Left lung (tissue), 10 donors: Measurements from ENCODE around the gene NDRG3. TPM values are rescaled to one million over a fixed set of nuclear protein-coding genes. Genes with fewer than 3 reads are reported as not detected.
"Not testable (repeated sequence)": the region's sequence is repeated elsewhere in the genome, so short reads cannot be mapped to it uniquely, and the experiment has no call there.

Experiments used
- ATAC-seq: fragments of 200-7000 bp; cut with Tn5 transposase; one replicate; pipeline ENCODE4 v1.9.1; 2020; ENCODE audit warnings: moderate library complexity
- DNase-seq, 4 donors: peaks; one replicate each; pipeline ENCODE4 v3.0.0-alpha.2; 2013 to 2020
- H3K27ac ChIP-seq, 2 donors: fragments of 200-600 bp; sonication (generic) in 1 of 2; one replicate each; pipeline versions ENCODE4 v1.5.0 to v1.8.0; 2020 to 2021
- H3K27me3 ChIP-seq, 2 donors: fragments of 200-600 bp; sonication (generic) in 1 of 2; one replicate each; pipeline versions ENCODE4 v1.5.0 to v1.8.0; 2020 to 2021
- H3K36me3 ChIP-seq, 2 donors: fragments of 200-600 bp; sonication (generic) in 1 of 2; one replicate each; pipeline versions ENCODE4 v1.5.0 to v1.8.0; 2020 to 2021
- H3K4me1 ChIP-seq, 2 donors: fragments of 200-600 bp; one replicate each; pipeline ENCODE4 v1.8.0; 2021
- H3K4me3 ChIP-seq, 2 donors: fragments of 200-600 bp; sonication (generic) in 1 of 2; one replicate each; pipeline versions ENCODE4 v1.5.0 to v1.8.0; 2020 to 2021; ENCODE audit warnings: mild to moderate bottlenecking in 1 of 2
- H3K9me3 ChIP-seq, 2 donors: fragments of 200-600 bp; sonication (generic) in 1 of 2; one replicate each; pipeline versions ENCODE4 v1.5.0 to v1.8.0; 2020 to 2021
- CTCF ChIP-seq, 2 donors: fragments of 200-600 bp; sonication (generic) in 1 of 2; IDR thresholded peaks; one replicate each; pipeline versions ENCODE4 v1.5.0 to v1.8.0; 2021; ENCODE audit warnings: antibody characterized with exemption in 2 of 2
- intact Hi-C, 2 donors: fragments of 100-400 bp; cut with DNase I; formaldehyde crosslinking; loops; one replicate each; pipeline versions ENCODE4 v1.11.2 to v1.14.2; 2022
- polyA plus RNA-seq, 6 donors: library from polyadenylated mRNA; unstranded; fragments of 120-200 nt; gene quantifications; one replicate each; pipeline ENCODE4 v1.2.1, GENCODE V29; 2013; ENCODE audit not compliant: insufficient read length in 6 of 6
- total RNA-seq, 2 donors: library from RNA; stranded (reverse); fragmentation: NEBNext Ultra II Directional; extraction: Animal tissue kit (Norgen Biotek cat#: 25700); gene quantifications; one replicate each; pipeline ENCODE4 v1.2.1, GENCODE V29; 2021
- donor health status: DM: no; HTN: yes; CAD: no.
- donor health status: DM: no; HTN: no; CAD: no.

NDRG3 gene
- total and polyA plus RNA-seq, 8 donors = 28.6 to 41.2 (median 33.9) TPM

- H3K9me3 ChIP-seq = no peaks in the 10 kb centered on the region
- H3K27ac ChIP-seq = no peak overlapping the region
- DNase-seq (no peak), ATAC-seq (no peak)
- intact Hi-C loops = no loop called here
- TF ChIP-seq CTCF (IDR thresholded peaks at IDR 0.05) = no peak
- H3K27me3 ChIP-seq = no peaks in the 10 kb centered on the region
- no peaks in the 10 kb centered on the region for H3K36me3 ChIP-seq
- peaks cover 0 to 6% of the 10 kb centered on the region in 2 donors for H3K4me1 ChIP-seq
- H3K4me3 ChIP-seq = no peak overlapping the region
These were observed 103.8 kb downstream of the NDRG3 start for GRCh38 chr20:36642136-36642535.

- Histone ChIP-seq H3K36me3 (no peaks in the 10 kb centered on the region), H3K27me3 (no peaks in the 10 kb centered on the region), H3K9me3 (no peaks in the 10 kb centered on the region), H3K27ac (no peak overlapping the region), H3K4me3 (no peak overlapping the region), H3K4me1 (peaks cover 0 to 6% of the 10 kb centered on the region in 2 donors)
- no peak for TF ChIP-seq CTCF (IDR thresholded peaks at IDR 0.05)
- intact Hi-C loops = no loop called here
- no peak for ATAC-seq
- DNase-seq = no peak
These were observed 104.4 kb downstream of the NDRG3 start for GRCh38 chr20:36641506-36641843.

GRCh38 chr20:36638876-36639400 is 107.0 kb downstream of the NDRG3 start:
- intact Hi-C loops, H3K4me3 ChIP-seq, H3K4me1 ChIP-seq, H3K27me3 ChIP-seq, H3K9me3 ChIP-seq, H3K27ac ChIP-seq, DNase-seq, H3K36me3 ChIP-seq, ATAC-seq: not testable (repeated sequence)

- ATAC-seq = no peak
- no peaks in the 10 kb centered on the region for H3K27me3 ChIP-seq
- H3K27ac ChIP-seq = no peak overlapping the region
- DNase-seq = no peak
- no peaks in the 10 kb centered on the region for H3K36me3 ChIP-seq
- TF ChIP-seq CTCF (IDR thresholded peaks at IDR 0.05) = no peak
- no peak overlapping the region for H3K4me3 ChIP-seq
- peaks cover 0 to 11% of the 10 kb centered on the region in 2 donors for H3K4me1 ChIP-seq
- no peaks in the 10 kb centered on the region for H3K9me3 ChIP-seq
- intact Hi-C loops = no loop called here
These were observed 111.5 kb downstream of the NDRG3 start for GRCh38 chr20:36634342-36634741.

GRCh38 chr20:36633285-36633772 is 112.6 kb downstream of the NDRG3 start:
- intact Hi-C loops = no loop called here
- ATAC-seq = no peak
- H3K27me3 ChIP-seq = no peaks in the 10 kb centered on the region
- DNase-seq = no peak
- H3K9me3 ChIP-seq = no peaks in the 10 kb centered on the region
- no peak overlapping the region for H3K4me3 ChIP-seq
- peaks cover 0 to 11% of the 10 kb centered on the region in 2 donors for H3K4me1 ChIP-seq
- H3K27ac ChIP-seq = no peak overlapping the region
- TF ChIP-seq CTCF (IDR thresholded peaks at IDR 0.05) = no peak
- no peaks in the 10 kb centered on the region for H3K36me3 ChIP-seq
